ENCODE data around the gene TMEM132D. TPM values are rescaled to one million over a fixed set of nuclear protein-coding genes. Genes with fewer than 3 reads are reported as not detected.
"Not testable (repeated sequence)": the region's sequence is repeated elsewhere in the genome, so short reads cannot be mapped to it uniquely, and the experiment has no call there.

Gene TMEM132D
- polyA plus RNA-seq, 1 donor: 1.6 TPM

DNA sequence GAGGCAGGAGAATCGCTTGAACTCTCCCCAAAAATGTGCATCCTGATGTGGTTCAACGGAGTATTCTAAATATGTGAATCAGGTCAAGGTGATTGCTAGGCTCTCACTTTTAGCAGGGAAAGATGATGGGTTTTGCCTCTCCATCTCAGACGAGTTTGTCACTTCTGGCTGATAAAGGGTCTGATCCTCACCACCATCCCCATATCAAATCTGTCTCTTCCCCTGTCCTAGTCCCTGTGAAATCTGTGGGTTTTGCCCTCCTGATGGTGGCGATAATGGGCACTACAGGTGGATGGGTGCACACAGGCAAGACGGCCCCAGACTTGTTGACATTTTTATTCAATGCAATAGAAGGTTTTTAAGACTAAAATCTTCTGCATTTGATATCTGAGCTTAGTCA is 665.9 kb downstream of the TMEM132D start:
- no peak for DNase-seq

DNA sequence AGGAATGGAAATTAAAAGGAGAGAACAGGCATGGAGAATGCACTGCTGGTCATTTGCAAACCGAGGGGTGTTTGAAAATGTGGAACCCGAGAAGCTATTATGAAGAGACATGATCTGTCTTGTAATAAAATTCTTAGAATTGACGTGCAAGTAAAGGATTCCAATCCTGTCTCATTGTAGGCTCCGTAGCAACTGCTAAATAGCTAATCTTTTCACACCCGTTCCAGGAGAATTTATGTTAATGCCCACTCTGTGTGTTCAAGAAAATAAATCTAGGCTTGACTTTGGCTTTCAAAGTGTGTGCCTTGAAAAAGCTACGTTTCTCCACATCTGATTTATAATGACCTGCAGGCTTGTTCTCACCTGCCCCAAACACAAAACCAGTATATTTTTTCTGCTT is 669.6 kb downstream of the TMEM132D start:
- no peak for DNase-seq

DNA sequence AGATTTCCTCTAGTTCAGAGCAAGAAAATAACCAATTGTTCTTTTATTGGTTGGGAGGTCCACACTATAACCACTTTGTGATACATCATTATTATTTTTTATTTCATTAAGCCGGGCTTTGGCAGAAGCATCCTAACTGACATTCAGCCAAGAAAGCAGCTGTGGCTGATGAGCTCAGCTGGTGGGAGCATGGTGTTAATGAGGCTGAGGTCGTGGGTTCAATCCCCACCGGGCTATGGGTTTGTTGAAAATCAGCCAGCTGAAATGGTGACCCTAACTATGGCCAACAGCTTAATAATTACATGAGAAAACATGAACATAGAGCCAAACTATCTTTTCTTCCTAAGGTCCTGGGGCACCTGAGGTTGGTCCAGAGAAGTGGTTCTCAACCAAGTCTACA is 672.3 kb downstream of the TMEM132D start:
- no peak for DNase-seq

DNA sequence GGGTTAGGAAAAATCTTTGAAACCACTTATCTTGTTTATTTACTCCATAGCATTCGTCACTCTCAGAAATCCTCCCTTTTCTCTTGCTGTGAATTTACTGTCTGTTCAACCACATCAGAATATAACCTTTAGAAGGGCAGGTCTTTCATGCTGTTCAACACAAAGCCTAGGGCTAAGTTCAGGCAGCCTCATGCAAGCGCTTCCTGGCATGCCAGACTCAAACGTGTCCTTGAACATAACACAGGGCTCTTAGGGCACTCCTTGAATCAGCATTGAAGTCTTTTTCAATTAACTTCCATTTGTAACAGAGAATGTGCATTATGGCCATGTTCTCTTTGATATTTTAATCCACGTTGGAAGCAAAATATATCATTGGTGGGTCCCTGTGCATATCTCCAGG is 672.8 kb downstream of the TMEM132D start:
- DNase-seq: no peak

DNA sequence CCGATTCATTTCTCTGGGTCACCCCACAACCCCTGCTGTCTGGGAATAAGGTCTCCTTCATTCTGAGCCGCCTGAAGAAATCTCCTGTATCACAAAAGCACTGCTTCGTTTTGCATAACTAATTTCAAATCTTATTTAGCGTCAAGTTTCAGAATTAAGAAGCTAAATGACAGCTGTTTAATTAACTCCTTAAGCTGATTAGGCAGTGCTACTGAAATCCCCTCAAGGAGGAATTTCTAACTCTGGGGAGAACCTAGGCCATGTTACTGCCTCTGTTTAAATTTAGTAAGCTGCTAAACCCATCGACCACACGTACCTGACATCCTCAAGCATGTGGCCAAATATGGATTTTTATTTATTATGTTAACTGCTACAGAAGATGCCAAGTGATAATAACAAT is 677.0 kb downstream of the TMEM132D start:
- DNase-seq: no peak

DNA sequence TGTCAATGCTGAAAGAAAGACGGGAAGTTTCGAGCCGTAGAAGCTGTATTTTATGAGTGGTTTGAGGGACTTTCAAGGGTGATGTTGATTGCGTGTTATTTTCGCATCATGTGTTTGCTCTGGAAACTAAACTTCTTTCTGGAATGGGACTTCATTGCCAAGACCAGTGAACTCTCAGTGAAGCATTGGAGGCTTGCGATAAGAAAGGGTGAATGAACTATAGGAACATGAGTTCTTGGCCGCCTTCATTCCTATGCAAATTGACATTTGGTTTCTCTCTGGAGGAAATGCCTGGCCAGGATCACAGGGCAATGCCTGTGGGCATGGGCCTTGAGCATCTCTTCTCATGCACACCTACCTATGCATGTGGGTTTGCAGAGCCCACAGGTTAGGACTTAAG is 677.8 kb downstream of the TMEM132D start:
- DNase-seq: no peak

DNA sequence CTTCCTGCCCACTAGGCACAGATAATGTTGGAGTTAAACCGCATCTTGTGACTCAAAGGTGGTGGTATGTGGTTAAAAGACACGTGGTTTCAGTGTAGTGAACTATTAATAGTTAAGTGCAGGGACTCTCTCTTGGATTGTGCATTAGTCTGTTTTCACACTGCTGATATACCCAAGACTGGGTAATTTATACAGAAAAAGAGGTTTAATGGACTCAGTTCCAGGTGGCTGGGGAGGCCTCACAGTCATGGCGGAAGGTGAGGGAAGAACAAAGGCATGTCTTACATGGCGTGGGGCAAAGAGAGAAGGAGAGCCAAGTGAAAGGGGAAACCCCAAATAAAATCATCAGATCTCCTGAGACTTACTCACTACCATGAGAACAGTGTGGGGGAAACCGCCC is 688.3 kb downstream of the TMEM132D start:
- no peak for DNase-seq

DNA sequence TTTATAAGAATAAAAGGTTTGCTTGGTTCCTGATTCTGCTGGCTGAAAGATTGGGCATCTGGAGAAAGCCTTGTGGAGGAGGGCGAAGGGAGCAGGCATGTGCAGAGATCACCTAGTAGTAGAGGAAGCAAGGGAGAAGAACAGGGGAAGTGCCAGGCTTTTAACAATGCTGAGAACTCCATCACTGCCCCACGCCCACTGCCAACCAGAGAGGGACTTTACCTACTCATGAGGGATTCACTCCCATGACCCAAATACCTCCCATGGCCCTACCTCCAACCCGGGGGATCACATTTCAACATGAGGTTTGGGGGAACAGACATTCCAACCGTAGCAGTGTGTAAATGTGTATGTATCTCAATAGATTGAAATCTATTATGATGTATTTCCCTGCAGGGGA is 690.3 kb downstream of the TMEM132D start:
- no peak for DNase-seq

DNA sequence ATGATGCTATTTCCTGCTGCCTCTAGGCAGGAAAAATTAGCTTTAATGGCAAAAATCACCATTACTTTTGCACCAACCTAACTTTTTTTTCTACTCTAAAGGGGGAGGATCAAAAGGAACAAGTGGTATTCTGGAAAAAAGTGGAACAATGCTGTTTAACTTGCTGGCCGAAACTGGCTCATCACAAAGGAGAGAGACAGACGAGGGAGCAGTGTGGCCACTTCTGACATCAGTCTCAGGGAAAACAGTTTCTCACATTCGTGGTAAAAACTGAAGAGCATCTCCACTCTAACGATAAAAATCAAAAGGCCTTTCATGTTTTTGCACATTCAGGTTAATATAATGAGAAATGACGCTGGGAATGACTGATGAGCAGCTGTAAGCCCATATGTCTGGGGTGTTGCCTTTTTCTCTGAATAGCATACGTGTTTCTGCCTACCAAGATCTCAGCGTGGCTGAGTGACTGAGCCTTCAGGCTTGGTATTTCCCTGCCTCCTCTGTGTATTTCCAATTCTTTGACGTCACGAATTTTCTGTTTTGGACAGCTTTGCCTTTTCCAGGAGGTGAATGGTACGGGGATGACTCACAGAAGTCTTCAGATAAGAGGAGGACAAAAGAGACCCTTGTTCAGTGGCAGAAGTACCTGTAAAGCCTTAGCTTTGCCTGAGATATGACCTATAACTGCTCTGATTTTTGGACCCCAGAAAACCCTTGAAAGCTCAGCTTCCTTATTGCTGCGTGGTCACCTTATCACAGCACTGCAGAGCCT is 691.8 kb downstream of the TMEM132D start:
- no peak for DNase-seq

DNA sequence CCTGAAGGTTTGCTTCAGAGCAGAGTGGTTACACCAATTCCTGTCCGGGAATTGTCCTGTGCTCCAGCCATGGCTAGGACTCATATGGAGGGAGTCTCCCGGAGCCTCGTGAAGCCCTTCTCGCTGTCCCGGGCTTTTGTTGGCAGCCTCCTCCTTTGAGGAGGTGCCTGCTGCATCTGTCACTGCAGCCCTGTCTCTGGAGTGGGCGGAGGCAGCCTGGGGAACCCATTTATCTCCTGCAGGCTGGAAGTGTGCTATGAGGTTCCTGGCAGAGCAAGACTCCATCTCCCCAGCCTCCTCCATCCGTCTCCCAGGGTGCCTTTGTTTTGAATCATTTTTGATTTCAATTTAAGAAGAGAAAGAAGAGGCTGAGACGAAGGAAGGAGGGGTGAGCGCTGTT is 695.3 kb downstream of the TMEM132D start:
- no peak for DNase-seq

DNA sequence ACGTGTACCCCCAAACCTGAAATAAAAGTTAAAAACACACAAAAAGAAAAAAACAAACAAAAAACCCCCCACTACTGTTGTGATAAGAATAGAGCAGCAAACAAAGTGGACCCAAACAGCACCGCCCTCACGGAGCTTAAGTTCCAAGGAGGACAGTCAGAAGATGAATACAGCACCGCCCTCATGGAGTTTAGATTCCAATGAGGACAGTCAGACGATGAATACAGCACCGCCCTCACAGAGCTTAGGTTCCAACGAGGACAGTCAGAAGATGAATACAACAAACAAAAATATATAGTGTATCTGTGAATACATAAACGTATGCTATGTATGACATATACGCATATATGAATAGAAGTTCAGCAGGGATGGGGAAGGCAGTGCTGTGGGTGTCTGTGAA is 696.7 kb downstream of the TMEM132D start:
- DNase-seq: no peak

DNA sequence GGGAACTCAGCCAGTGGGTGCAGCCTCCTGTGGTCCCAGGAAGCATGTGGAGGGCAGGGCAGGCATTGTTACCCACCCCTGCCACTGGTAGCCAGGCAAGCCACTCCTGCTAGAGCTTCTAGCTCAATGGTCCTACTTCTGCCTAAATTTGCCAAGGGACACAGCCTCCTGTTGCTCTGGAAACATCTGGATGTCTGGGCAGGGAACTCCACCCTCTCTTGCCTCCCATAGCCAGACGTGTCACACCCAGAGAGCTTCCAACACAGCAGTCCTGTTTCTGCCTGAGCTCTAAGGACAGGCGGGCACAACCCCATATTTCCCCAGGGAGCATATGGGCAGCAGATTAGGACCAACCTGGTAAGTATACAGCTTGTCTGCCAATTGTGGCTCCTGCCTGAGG is 700.4 kb downstream of the TMEM132D start:
- DNase-seq: no peak

DNA sequence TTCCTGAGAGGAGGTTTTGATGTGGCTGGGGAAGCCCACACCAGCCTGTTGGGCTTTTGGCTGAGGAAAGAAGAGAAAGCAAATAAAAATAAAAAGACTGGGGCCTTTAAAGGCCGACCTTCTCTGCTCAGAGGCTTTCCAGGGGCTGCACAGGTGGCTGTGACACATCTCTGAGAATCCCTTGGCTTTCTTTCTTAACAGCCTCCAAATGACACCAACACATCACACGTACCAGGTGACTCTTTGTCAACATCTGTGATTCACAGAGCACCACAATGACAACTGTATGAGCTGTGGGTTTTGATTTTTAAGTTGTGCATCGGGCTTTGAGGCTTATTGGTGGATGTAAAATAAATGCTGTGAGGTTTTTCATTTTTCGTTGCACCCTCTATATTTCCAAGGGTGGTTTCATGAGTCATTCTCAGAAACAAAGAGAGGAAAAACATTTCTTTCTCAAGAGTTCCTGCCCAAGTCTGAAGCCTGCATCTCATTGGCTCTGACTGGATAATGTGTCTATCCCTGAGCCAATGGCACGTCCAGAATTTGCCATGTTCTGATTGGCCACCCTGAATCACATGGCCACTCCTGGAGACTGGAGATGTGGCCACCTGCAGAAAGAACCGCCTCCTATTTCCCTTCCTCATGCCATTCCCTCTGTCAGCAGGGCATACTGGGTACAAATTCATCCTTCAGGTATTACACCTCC is 701.6 kb downstream of the TMEM132D start:
- DNase-seq: no peak

DNA sequence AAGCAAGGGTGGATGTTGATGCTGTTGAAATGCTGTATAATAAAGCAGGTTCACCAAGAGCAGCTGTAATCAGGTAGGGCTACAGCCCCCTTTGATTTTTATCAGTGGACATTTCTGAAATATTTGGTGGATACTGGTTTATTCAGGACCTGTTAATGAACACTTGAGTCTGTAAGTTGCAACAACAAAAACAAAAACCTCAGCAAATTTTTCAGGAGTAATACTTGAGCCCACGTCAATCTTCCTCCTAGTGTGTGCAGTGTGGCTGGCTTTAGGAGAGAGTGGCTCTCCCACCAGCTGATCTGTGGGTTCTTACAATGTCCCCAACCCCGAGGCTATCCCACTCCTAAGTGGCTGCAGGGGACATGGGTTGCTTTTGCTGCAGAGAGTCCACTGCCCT is 702.8 kb downstream of the TMEM132D start:
- DNase-seq: no peak

DNA sequence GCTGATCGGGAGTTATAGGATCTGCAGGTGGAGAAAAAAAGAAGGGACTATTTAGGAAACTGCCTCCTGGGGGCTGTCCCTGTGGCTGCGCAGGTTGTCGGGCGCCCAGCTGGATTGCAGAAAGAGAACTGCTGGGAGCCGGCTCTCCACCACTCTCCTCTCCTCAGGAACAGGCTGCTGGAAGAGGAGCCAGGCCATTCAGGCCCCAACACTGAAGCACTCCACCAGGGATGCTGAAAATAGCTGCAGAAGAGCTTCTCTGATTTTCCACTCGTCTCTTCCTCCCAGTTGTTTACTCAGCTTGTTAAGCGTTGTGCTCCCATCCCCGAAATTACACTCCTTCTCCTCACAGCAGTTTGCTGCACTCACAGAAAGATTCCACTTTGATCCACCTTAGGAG is 703.2 kb downstream of the TMEM132D start:
- no peak for DNase-seq

DNA sequence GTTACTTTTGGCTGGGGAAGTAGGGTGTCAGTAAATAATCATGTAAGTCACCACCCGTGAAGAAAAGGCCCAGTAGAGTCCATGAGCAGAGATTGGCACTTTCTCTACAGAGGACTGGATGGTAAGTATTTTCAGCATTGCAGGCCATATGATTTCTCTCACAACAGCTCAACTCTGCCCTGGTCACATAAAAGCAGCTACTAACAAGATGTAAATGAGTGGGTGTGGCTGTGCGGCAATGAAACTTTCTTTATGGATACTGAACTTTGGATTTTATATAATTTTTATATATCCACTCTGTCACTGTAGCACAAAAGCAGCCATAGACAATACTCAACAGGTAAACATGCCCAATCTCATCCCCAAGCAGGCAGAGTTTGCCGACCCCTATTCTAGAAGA is 706.9 kb downstream of the TMEM132D start:
- no peak for DNase-seq

DNA sequence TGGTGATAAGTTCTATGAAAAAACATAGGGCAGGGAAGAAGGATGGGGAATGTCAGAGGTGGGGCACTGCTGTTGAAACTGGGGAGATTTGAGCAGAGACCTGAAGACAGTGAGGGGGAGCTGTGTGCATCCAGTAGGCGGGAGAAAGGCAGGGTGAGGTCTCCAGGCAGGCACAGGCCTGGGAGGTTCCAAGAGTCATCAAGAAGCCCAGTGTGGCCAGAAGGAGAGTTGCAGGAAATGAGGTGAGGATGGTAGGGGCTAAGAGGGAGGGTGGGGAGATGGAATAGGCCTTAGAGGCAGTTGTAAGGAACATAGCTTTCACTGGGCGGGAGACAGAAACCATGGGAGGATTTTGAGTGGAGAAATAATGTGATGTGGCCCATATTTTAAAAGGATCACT is 708.7 kb downstream of the TMEM132D start:
- no peak for DNase-seq

DNA sequence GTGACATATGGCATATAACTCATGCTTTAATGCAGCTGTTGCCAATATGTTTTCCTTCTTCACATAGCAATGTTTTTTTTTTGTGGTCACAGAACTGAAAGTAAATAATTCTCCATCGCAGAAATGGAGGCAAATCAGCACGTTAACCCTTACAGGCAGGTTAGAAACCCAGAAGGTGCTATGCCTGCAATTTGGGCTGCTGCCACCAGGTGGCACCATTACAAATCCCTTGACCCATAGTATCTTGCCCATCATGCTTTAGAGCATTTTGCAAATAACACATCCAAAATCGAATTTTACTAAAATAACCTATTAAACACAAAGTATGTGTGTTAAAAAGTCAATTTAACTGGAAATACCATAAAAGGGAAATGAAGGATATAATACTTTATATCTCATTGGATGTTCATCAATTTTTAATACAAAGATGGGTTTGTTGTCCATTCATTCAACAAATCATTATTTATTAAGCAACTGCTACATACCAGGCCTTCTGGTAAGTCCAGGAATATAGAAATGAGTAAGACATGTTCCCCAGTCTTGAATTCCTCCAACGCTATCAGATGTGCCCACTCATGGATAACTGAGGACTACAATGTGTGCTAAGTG is 710.5 kb downstream of the TMEM132D start:
- no peak for DNase-seq

DNA sequence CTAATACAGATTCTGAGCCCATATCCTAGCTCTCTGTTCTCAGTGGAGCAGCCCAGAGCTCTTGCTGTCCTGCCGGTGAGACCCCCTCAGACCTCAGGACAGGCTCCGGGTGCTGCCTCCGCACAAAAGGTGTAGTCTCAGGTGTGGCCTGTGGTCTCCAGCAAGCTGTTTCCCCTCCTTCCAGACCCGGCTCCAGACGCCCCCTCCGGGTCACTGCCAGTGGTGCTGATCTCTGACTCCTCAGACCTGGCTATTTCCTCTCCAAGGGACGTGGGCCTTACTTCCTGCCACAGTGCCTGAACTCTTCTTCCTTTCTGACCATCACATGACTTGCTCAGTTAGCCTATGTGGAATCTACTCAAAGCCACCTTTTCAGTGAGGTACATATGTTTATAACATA is 713.0 kb downstream of the TMEM132D start:
- no peak for DNase-seq

DNA sequence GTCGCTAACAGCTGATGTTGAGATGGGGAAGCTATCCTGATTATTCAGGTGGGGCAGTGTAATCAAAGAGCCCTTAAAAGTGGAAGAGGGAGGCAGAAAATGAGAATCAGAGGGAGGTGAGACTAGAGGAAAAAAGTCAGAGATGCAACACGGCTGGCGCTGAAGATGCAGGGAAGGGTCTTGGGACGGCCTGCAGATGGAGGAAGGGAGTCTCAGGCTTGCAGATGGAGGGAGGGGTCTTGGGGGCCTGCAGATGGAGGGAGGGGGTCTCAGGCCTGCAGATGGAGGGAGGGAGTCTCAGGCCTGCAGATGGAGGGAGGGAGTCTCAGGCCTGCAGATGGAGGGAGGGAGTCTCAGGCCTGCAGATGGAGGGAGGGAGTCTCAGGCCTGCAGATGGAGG is 713.9 kb downstream of the TMEM132D start:
- DNase-seq: not testable (repeated sequence)

DNA sequence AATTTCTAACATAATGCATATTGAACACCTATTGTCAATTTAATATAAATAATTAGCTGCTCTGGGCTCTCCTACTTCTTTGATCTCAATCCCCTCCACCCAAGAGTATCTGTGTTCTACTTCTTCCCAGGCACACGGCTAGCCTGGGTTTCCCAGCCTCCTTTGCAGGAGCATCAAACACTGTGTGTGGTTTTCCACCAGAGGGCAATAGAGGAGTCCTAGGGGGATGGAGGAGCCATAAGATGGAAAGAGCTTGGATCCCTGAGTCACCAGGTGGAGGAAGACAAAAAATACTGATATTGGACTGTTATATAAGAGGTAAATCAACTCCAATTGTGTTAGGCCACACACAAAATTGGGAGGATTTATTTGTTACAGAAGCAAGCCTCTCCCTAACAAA is 716.9 kb downstream of the TMEM132D start:
- no peak for DNase-seq

DNA sequence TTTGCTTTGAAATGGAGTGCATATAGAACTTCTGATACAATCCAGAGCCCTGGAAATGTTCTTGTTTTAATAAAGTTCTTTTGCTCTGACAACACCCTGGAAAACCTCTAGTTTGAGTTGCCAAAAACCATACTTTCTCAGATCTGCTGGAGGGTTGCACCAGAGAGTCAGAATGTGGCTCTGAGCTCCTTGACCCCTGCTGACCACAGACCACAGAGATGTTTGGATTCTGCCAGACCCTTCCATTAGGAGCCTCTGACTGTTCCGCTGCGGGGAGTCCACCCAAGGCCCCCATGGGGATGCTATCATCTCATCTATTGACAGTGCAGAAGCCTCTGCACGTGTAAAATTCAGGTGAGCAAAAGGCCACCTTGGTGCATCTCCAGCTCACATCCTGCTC is 718.0 kb downstream of the TMEM132D start:
- DNase-seq: no peak

DNA sequence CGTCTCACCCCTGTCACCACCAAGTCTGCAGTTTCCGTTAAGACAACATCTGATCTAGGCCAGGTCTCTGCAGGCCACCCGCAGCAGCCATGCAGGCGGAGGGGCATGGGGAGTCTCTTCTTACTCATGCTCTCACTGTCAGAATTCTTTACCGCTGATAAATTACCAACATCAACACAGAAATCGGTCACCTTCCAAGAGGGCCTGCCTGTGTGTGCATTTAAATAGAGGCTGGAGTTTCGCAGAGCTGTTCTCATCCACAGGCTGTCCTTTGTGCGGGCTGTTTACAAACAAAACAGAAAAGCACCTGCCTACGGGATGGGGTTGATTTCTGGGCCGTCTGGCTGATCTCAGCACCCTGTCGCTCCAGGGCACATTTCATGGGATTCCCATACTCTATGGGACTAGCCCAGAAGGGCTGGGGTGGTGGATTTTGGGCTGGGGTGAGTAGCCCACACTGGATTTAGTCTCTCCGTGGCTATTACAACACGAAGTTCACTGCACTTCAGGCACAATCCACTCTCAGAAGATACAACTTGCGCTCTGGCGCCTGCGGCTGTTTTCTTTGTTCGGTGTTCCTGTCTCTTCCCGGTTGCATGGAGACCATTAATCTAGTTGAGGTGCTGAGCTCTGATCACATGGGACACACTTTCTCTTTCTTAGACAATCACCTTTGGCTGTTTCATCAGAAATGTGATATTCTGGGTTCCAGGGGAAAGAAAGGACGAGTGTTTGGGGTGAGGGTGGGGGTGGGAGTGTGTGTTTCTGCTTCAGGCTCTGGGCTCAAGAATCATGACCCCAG is 719.5 kb downstream of the TMEM132D start:
- peak; percentile 33 for DNase-seq
